K562 (cell line): ENCODE data around the gene HNRNPLL. TPM values are rescaled to one million over a fixed set of nuclear protein-coding genes. Genes with fewer than 3 reads are reported as not detected.
A peak's percentile ranks its signal among the peaks of the same experiment; 100 is the strongest.

Experiments used
- ATAC-seq: fragments of 200-7000 bp; cut with Tn5 transposase; 3 replicates; pipeline ENCODE4 v1.9.1; 2020; ENCODE audit warnings: moderate library complexity
- BruUV-seq: library from RNA; stranded (reverse); fragments of 400-500 nt; replicated peaks from 2 replicates; lab custom pipeline; 2021; lab: Mats Ljungman, UMichigan
- CTCF ChIA-PET: fragments of 300-600 bp; formaldehyde crosslinking; extraction: SDS; loops from one replicate; lab custom pipeline; 2021; ENCODE audit warnings: low intra/inter-chr PET ratio; lab: Yijun Ruan, JAX
- POLR2A ChIA-PET: fragments of 300-600, 350-650 bp; sonication (Branson Sonifier 250); formaldehyde crosslinking; extraction: SDS; loops from one replicate; lab custom pipeline; 2021; ENCODE audit warnings: antibody characterized with exemption, inconsistent platforms; lab: Yijun Ruan, JAX
- DNase-seq, 4 experiments: peaks; one replicate each; pipeline versions ENCODE4 v3.0.0 to v3.0.0-alpha.2; 2011 to 2018; ENCODE audit warnings: low spot score in 3 of 4, mixed read lengths in 3 of 4; ENCODE audit errors: extremely low read depth in 1 of 4
- FAIRE-seq: peaks from 2 replicates; lab custom pipeline; 2011; peaks lifted over from hg19 to GRCh38; lab: Jason Lieb, UNC
- H2AFZ ChIP-seq: 2 replicates; pipeline ENCODE4 v1.6.0; 2011; ENCODE audit warnings: low read depth, low read length, control low read depth, inconsistent platforms
- H3K27ac ChIP-seq: fragments of 200-600 bp; 3 replicates; pipeline ENCODE4 v1.8.0; 2011; ENCODE audit warnings: low read depth, mild to moderate bottlenecking, control low read depth, inconsistent platforms, low read length, moderate library complexity, mixed read lengths; ENCODE audit errors: extremely low read depth
- H3K27me3 ChIP-seq, 2 experiments: fragments of 300-600 bp in 1 of 2; 2 replicates in 1 of 2; 3 replicates in 1 of 2; pipeline versions ENCODE4 v1.6.0 to v1.8.0; 2011; ENCODE audit warnings: inconsistent platforms in 2 of 2, low read length in 2 of 2, mild to moderate bottlenecking in 1 of 2, mixed read lengths in 1 of 2, moderate library complexity in 1 of 2; ENCODE audit not compliant: control insufficient read depth in 2 of 2, insufficient read depth in 2 of 2
- H3K36me3 ChIP-seq: fragments of 300-600 bp; 3 replicates; pipeline ENCODE4 v1.8.0; 2011; ENCODE audit warnings: mild to moderate bottlenecking, low read length, inconsistent platforms; ENCODE audit not compliant: control insufficient read depth, insufficient read depth
- H3K4me1 ChIP-seq, 2 experiments: fragments of 200-600 bp in 1 of 2; replicated peaks in 1 of 2; 2 replicates in 1 of 2; 3 replicates in 1 of 2; pipeline versions ENCODE4 v1.5.1 to v1.8.0; 2011; ENCODE audit warnings: inconsistent platforms in 2 of 2, low read length in 2 of 2, mild to moderate bottlenecking in 1 of 2, mixed read lengths in 1 of 2, moderate library complexity in 1 of 2; ENCODE audit not compliant: control insufficient read depth in 2 of 2, insufficient read depth in 2 of 2
- H3K4me2 ChIP-seq: 2 replicates; pipeline ENCODE4 v1.6.1; 2011; ENCODE audit warnings: low read length, control low read depth, inconsistent platforms, mixed read lengths; ENCODE audit not compliant: insufficient read depth
- H3K4me3 ChIP-seq: fragments of 200-600 bp; sonication (generic), shearing (Covaris generic); 2 replicates; pipeline ENCODE4 v1.5.1; 2016; ENCODE audit warnings: control low read depth, inconsistent platforms
- H3K79me2 ChIP-seq: fragments of 200-600 bp; 3 replicates; pipeline ENCODE4 v1.8.0; 2011; ENCODE audit warnings: low read length, inconsistent platforms; ENCODE audit not compliant: control insufficient read depth, insufficient read depth
- H3K9ac ChIP-seq, 2 experiments: 2 replicates each; pipeline versions ENCODE4 v1.6.0 to v1.6.1; 2011; ENCODE audit warnings: low read depth in 2 of 2, low read length in 2 of 2, control low read depth in 1 of 2, inconsistent platforms in 1 of 2, mild to moderate bottlenecking in 1 of 2, mixed read lengths in 1 of 2; ENCODE audit not compliant: insufficient read depth in 1 of 2
- H3K9me1 ChIP-seq: one replicate; pipeline ENCODE4 v1.6.0; 2011; ENCODE audit warnings: inconsistent platforms, mild to moderate bottlenecking, low read length, moderate library complexity; ENCODE audit not compliant: control insufficient read depth, insufficient read depth
- H3K9me3 ChIP-seq: replicated peaks from 2 replicates; pipeline ENCODE4 v1.5.1; 2011; ENCODE audit warnings: low read depth, low read length, inconsistent platforms; ENCODE audit not compliant: control insufficient read depth, insufficient read depth
- H4K20me1 ChIP-seq: replicated peaks from 2 replicates; pipeline ENCODE4 v1.6.1; 2011; ENCODE audit warnings: low read length, inconsistent platforms, mixed read lengths; ENCODE audit not compliant: control insufficient read depth, insufficient read depth
- ARHGAP35 ChIP-seq: fragments of 450-650 bp; IDR thresholded peaks from 2 replicates; pipeline ENCODE4 v1.6.1; 2018; ENCODE audit not compliant: partially characterized antibody
- CHCHD3 ChIP-seq: fragments of 250-450 bp; sonication (Bioruptor Pico); IDR thresholded peaks from 2 replicates; pipeline ENCODE4 v2.1.2; 2022; ENCODE audit warnings: mild to moderate bottlenecking
- EP300 ChIP-seq: IDR thresholded peaks from 2 replicates; pipeline ENCODE4 v1.6.1; 2012; ENCODE audit warnings: low read length, improper control_type of control experiment
- MEF2D ChIP-seq: conservative IDR thresholded peaks from 2 replicates; pipeline ENCODE4 v1.6.1; 2016; ENCODE audit warnings: low read depth, missing genetic modification characterization, missing compliant biosample characterization
- NFRKB ChIP-seq: fragments of 450-650 bp; IDR thresholded peaks from 2 replicates; pipeline ENCODE4 v1.6.1; 2016; ENCODE audit warnings: low read depth
- RBFOX2 ChIP-seq: fragments of 200-400 bp; formaldehyde crosslinking; IDR thresholded peaks from 2 replicates; pipeline ENCODE4 v1.6.1; 2017; ENCODE audit warnings: low read depth, mild to moderate bottlenecking, low read length, moderate library complexity
- SMAD4 ChIP-seq: fragments of 250-450 bp; sonication (Bioruptor Pico); conservative IDR thresholded peaks from 2 replicates; pipeline ENCODE4 v1.8.0; 2021; ENCODE audit warnings: inconsistent platforms, mild to moderate bottlenecking, moderate library complexity
- TAF9B ChIP-seq: fragments of 450-650 bp; IDR thresholded peaks from 2 replicates; pipeline ENCODE4 v1.6.1; 2018; ENCODE audit warnings: mild to moderate bottlenecking; ENCODE audit not compliant: partially characterized antibody
- WGBS: fragments of 100-300 bp; shearing (Covaris generic); methylation state at CpG from one replicate; pipeline ENCODE4 v1.1.6; 2016; ENCODE audit warnings: low coverage, mixed read lengths; ENCODE audit not compliant: insufficient coverage; ENCODE audit errors: missing lambda C conversion rate; 5-methylcytosine and 5-hydroxymethylcytosine counted together
- in situ Hi-C: fragments of 300-500 bp; cut with MboI; formaldehyde crosslinking; loops from 4 replicates; pipeline ENCODE4 v1.15.0; 2018; ENCODE audit warnings: inconsistent platforms, mixed read lengths
- intact Hi-C: fragments of 100-400 bp; cut with micrococcal nuclease; formaldehyde crosslinking; loops from 2 replicates; pipeline ENCODE4 v1.14.2; 2022
- polyA plus RNA-seq, 8 experiments: library from polyadenylated mRNA; depleted of rRNA in 4 of 8; stranded (reverse) in 5 of 8; unstranded in 3 of 8; fragments of >200 nt; fragmentation: Nextera tagmentation in 2 of 8; fragmentation: Illumina TruSeq in 1 of 8; extraction: Ambion mirVana in 2 of 8; extraction: Trizol in 1 of 8; gene quantifications; 2 replicates each; pipeline versions ENCODE4 v1.2.1 to v1.2.3, GENCODE V29; 2011 to 2014; ENCODE audit warnings: inconsistent platforms in 1 of 8, missing spikeins in 1 of 8
- total RNA-seq, 7 experiments: library from RNA; depleted of rRNA in 6 of 7; stranded (reverse); fragments of >200 nt in 6 of 7; fragmentation: Illumina TruSeq in 2 of 7; extraction: Trizol in 2 of 7; gene quantifications; 2 replicates each; pipeline versions ENCODE4 v1.2.1 to v1.2.3, GENCODE V29; 2011 to 2021; ENCODE audit warnings: low replicate concordance in 1 of 7
- TF ChIP-seq, protein P1 (sequence below): fragments of 250-450 bp; sonication (Bioruptor Pico); IDR thresholded peaks from 2 replicates; pipeline ENCODE4 v1.8.0; 2022; ENCODE audit warnings: moderate library complexity, mild to moderate bottlenecking, inconsistent platforms
- TF ChIP-seq, protein P2 (sequence below): fragments of 250-450 bp; sonication (Bioruptor Pico); IDR thresholded peaks from 2 replicates; pipeline ENCODE4 v1.4.0; 2020; ENCODE audit warnings: borderline replicate concordance

The HNRNPLL gene
- total and polyA plus RNA-seq, 9 of the 15 experiments (the other 6 are each of a cell fraction or from before 2014, with no cell fraction given) = 19.8 to 135 (median 57.8) TPM

DNA sequence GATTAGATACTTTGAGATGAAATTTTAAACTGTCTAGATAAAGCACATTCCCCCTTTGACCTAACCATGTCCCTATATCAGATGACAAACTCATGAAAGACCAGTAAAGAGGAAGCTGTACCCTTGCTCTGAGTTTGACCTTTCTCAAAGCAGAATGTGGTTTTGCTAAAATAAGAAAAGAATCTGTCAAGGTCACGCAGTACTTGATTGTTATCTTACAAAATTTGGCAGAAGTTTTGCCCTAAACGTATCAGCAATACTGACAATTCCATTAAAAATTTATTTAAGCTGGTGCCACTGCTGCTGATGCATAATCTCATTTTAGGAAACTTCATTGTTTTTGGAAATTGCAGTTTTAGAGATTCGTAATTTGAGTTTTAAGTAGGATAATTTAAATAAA is 32.0 kb upstream of the HNRNPLL start (continued):
- TF ChIP-seq RBFOX2 = no peak
- TF ChIP-seq, protein P1, sequence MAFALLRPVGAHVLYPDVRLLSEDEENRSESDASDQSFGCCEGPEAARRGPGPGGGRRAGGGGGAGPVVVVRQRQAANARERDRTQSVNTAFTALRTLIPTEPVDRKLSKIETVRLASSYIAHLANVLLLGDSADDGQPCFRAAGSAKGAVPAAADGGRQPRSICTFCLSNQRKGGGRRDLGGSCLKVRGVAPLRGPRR (CRISPR knock-in tag) = no peak
- peak; percentile 96 for TF ChIP-seq MEF2D
- peak; percentile 75 for TF ChIP-seq EP300
- TF ChIP-seq ARHGAP35 = no peak
- no peak for TF ChIP-seq CHCHD3 (CRISPR knock-in tag)
- TF ChIP-seq, protein P2, sequence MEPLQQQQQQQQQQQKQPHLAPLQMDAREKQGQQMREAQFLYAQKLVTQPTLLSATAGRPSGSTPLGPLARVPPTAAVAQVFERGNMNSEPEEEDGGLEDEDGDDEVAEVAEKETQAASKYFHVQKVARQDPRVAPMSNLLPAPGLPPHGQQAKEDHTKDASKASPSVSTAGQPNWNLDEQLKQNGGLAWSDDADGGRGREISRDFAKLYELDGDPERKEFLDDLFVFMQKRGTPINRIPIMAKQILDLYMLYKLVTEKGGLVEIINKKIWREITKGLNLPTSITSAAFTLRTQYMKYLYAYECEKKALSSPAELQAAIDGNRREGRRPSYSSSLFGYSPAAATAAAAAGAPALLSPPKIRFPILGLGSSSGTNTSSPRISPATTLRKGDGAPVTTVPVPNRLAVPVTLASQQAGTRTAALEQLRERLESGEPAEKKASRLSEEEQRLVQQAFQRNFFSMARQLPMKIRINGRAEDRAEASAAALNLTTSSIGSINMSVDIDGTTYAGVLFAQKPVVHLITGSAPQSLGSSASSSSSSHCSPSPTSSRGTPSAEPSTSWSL = no peak
- TF ChIP-seq NFRKB = no peak

DNA sequence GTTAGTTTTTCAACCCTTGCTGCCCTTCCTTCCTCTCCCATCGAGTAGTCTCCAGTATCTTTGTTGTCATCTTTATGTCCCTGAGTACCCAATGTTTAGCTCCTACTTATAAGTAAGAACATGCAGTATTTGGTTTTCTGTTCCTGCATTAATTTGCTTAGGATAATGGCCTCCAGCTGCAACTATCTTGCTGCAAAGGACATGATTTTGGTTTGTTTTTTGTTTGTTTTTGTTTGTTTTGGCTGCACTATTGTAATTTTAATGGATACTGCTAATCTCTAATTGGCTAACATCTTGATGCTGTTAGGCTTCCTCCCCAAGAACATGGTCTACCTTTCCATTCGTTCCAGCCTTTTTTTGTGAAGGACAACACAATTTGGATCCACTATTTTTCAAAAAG is 31.2 kb upstream of the HNRNPLL start:
- in situ Hi-C loops (no loop called here), intact Hi-C loops (no loop called here)
- FAIRE-seq (no peak), DNase-seq (no peak), ATAC-seq (no peak)
- Histone ChIP-seq H3K79me2 (no peaks in the 10 kb centered on the region), H3K9me3 (no peaks in the 10 kb centered on the region), H3K27me3 (no peaks in the 10 kb centered on the region), H3K36me3 (no peaks in the 10 kb centered on the region), H3K27ac (no peak overlapping the region), H3K9me1 (no peaks in the 10 kb centered on the region), H3K4me1 (peaks cover 0 to 5% of the 10 kb centered on the region in 2 experiments; a peak in 2 of 5 replicates), H4K20me1 (no peaks in the 10 kb centered on the region), H2AFZ (no peak overlapping the region), H3K4me2 (no peak overlapping the region), H3K9ac (no peak overlapping the region), H3K4me3 (no peak overlapping the region)
- ChIA-PET CTCF (no interaction called here), POLR2A (interaction anchor here (0.7 to 1.5 kb wide), 2 partner anchors 8 to 10 kb away, joined by 3 to 5 read pairs; no protein-coding TSS in a partner anchor)
- no TSS peak for BruUV-seq
- WGBS = 27% methylated on average over 2 of the region's 2 CpGs
- TF ChIP-seq SMAD4 (no peak), TAF9B (no peak)
